H1 (cell line): ENCODE results near the gene SKIC8. TPM values are rescaled to one million over a fixed set of nuclear protein-coding genes. Genes with fewer than 3 reads are reported as not detected.

Experiments used
- CTCF ChIA-PET: fragments of 300-600 bp; sonication (Branson Sonifier 250); formaldehyde crosslinking; loops from one replicate; lab custom pipeline; 2021; ENCODE audit not compliant: partially characterized antibody; lab: Charles Lee
- POLR2A ChIA-PET: fragments of 300-600 bp; sonication (Branson Sonifier 250); formaldehyde crosslinking; loops from one replicate; lab custom pipeline; 2021; ENCODE audit warnings: inconsistent platforms; ENCODE audit not compliant: partially characterized antibody; lab: Charles Lee
- DNase-seq, 2 experiments: peaks; one replicate each; pipeline versions ENCODE4 v3.0.0 to v3.0.0-alpha.2; 2010 to 2022; ENCODE audit warnings: low spot score in 2 of 2, low read depth in 1 of 2, mixed read lengths in 1 of 2
- FAIRE-seq: peaks from 2 replicates; lab custom pipeline; 2011; peaks lifted over from hg19 to GRCh38; lab: Jason Lieb, UNC
- H2AFZ ChIP-seq: 2 replicates; pipeline ENCODE4 v1.8.1; 2012; ENCODE audit warnings: low read length, inconsistent platforms
- H2AK5ac ChIP-seq: 2 replicates; pipeline ENCODE4 v1.6.1; 2013; ENCODE audit warnings: low read depth, low read length
- H2BK120ac ChIP-seq: replicated peaks from 2 replicates; pipeline ENCODE3; 2013; ENCODE audit warnings: low read depth, low read length, inconsistent platforms
- H2BK12ac ChIP-seq: 2 replicates; pipeline ENCODE4 v1.6.1; 2013; ENCODE audit warnings: low read depth, low read length
- H2BK15ac ChIP-seq: 2 replicates; pipeline ENCODE4 v1.6.1; 2013; ENCODE audit warnings: low read length
- H2BK20ac ChIP-seq: 2 replicates; pipeline ENCODE4 v1.6.1; 2013; ENCODE audit warnings: low read length
- H2BK5ac ChIP-seq: 2 replicates; pipeline ENCODE4 v1.6.1; 2013; ENCODE audit warnings: low read depth, low read length
- H3K14ac ChIP-seq: 2 replicates; pipeline ENCODE4 v1.6.1; 2013; ENCODE audit warnings: inconsistent platforms; ENCODE audit not compliant: insufficient read length
- H3K18ac ChIP-seq: 2 replicates; pipeline ENCODE4 v1.6.1; 2013; ENCODE audit warnings: low read length; ENCODE audit errors: extremely low read depth
- H3K23ac ChIP-seq: 2 replicates; pipeline ENCODE4 v1.6.1; 2013; ENCODE audit warnings: inconsistent platforms; ENCODE audit not compliant: insufficient read length
- H3K23me2 ChIP-seq: 2 replicates; pipeline ENCODE4 v1.6.1; 2013; ENCODE audit warnings: low read depth, low read length
- H3K27ac ChIP-seq: 2 replicates; pipeline ENCODE4 v1.6.1; 2011; ENCODE audit warnings: low read depth, low read length, inconsistent platforms
- H3K27me3 ChIP-seq, 4 experiments: replicated peaks in 1 of 4; 1 replicate in 1 of 4; 2 replicates in 3 of 4; pipeline versions ENCODE4 v1.6.1 to v1.8.1; 2011 to 2013; ENCODE audit warnings: low read length in 3 of 4, mild to moderate bottlenecking in 3 of 4, inconsistent platforms in 2 of 4, mixed read lengths in 2 of 4, moderate library complexity in 1 of 4; ENCODE audit not compliant: control insufficient read depth in 3 of 4, insufficient read depth in 3 of 4; ENCODE audit errors: extremely low read depth in 1 of 4
- H3K36me3 ChIP-seq, 4 experiments: 2 replicates each; pipeline versions ENCODE4 v1.6.1 to v1.8.1; 2011 to 2013; ENCODE audit warnings: mild to moderate bottlenecking in 4 of 4, low read length in 3 of 4, moderate library complexity in 2 of 4, control low read depth in 1 of 4, inconsistent platforms in 1 of 4; ENCODE audit not compliant: insufficient read depth in 4 of 4, control insufficient read depth in 2 of 4
- H3K4ac ChIP-seq: replicated peaks from 2 replicates; pipeline ENCODE3; 2013; ENCODE audit warnings: low read length, low read depth, mixed read lengths, inconsistent platforms; ENCODE audit not compliant: insufficient read length
- H3K4me1 ChIP-seq, 4 experiments: replicated peaks in 1 of 4; 1 replicate in 1 of 4; 2 replicates in 3 of 4; pipeline versions ENCODE4 v1.6.1 to v1.8.1; 2011 to 2013; ENCODE audit warnings: low read length in 3 of 4, inconsistent platforms in 2 of 4, mixed read lengths in 1 of 4; ENCODE audit not compliant: insufficient read depth in 4 of 4, control insufficient read depth in 3 of 4
- H3K4me2 ChIP-seq, 2 experiments: 2 replicates each; pipeline versions ENCODE4 v1.6.1 to v1.8.1; 2011 to 2013; ENCODE audit warnings: low read depth in 2 of 2, low read length in 2 of 2, control low read depth in 1 of 2, inconsistent platforms in 1 of 2, mild to moderate bottlenecking in 1 of 2; ENCODE audit not compliant: insufficient read depth in 1 of 2
- H3K4me3 ChIP-seq, 4 experiments: fragments of 200-600, 300-600 bp in 1 of 4; sonication (generic), shearing (Covaris generic), sonication (Bioruptor Twin) in 1 of 4; 2 replicates each; pipeline versions ENCODE4 v1.5.1 to v1.8.1; 2011 to 2016; ENCODE audit warnings: low read length in 4 of 4, low read depth in 3 of 4, control low read depth in 2 of 4, inconsistent platforms in 2 of 4, mild to moderate bottlenecking in 2 of 4, mixed read lengths in 1 of 4, moderate library complexity in 1 of 4; ENCODE audit not compliant: insufficient read depth in 2 of 4; ENCODE audit errors: extremely low read depth in 1 of 4
- H3K56ac ChIP-seq: replicated peaks from 2 replicates; pipeline ENCODE3; 2013; ENCODE audit warnings: low read depth, mild to moderate bottlenecking, mixed read lengths, low read length, inconsistent platforms; ENCODE audit not compliant: insufficient read length
- H3K79me1 ChIP-seq: 2 replicates; pipeline ENCODE4 v1.6.1; 2013; ENCODE audit warnings: low read depth, low read length, control low read depth
- H3K79me2 ChIP-seq, 2 experiments: 2 replicates each; pipeline versions ENCODE4 v1.6.1 to v1.8.1; 2012 to 2013; ENCODE audit warnings: low read length in 2 of 2, mild to moderate bottlenecking in 2 of 2, inconsistent platforms in 1 of 2; ENCODE audit not compliant: insufficient read depth in 2 of 2, control insufficient read depth in 1 of 2
- H3K9ac ChIP-seq, 4 experiments: replicated peaks in 1 of 4; 1 replicate in 1 of 4; 2 replicates in 3 of 4; pipeline versions ENCODE4 v1.6.1 to v1.8.1; 2011 to 2013; ENCODE audit warnings: low read depth in 3 of 4, low read length in 3 of 4, control low read depth in 2 of 4, mild to moderate bottlenecking in 2 of 4, moderate library complexity in 2 of 4, inconsistent platforms in 1 of 4; ENCODE audit errors: extremely low read depth in 1 of 4
- H3K9me3 ChIP-seq, 2 experiments: 2 replicates each; pipeline versions ENCODE4 v1.6.1 to v1.8.1; 2012 to 2013; ENCODE audit warnings: mild to moderate bottlenecking in 2 of 2, moderate library complexity in 2 of 2, control low read depth in 1 of 2, inconsistent platforms in 1 of 2, low read depth in 1 of 2, low read length in 1 of 2, mixed read lengths in 1 of 2; ENCODE audit not compliant: insufficient read depth in 2 of 2
- H4K20me1 ChIP-seq, 2 experiments: replicated peaks in 1 of 2; 2 replicates each; pipeline versions ENCODE3 to v1.8.1; 2011 to 2013; ENCODE audit warnings: inconsistent platforms in 2 of 2, low read length in 2 of 2, mild to moderate bottlenecking in 1 of 2; ENCODE audit not compliant: insufficient read depth in 2 of 2, control insufficient read depth in 1 of 2
- H4K5ac ChIP-seq: 2 replicates; pipeline ENCODE4 v1.6.1; 2013; ENCODE audit warnings: low read length, low read depth, mixed read lengths, inconsistent platforms; ENCODE audit not compliant: insufficient read length
- H4K8ac ChIP-seq: 2 replicates; pipeline ENCODE4 v1.8.0; 2013; ENCODE audit warnings: mild to moderate bottlenecking, moderate library complexity, low read length, inconsistent platforms; ENCODE audit not compliant: insufficient read depth; ENCODE audit errors: extremely low read depth
- H4K91ac ChIP-seq: replicated peaks from 2 replicates; pipeline ENCODE3; 2013; ENCODE audit warnings: low read length, mixed read lengths, inconsistent platforms; ENCODE audit not compliant: insufficient read length
- CREB1 ChIP-seq: IDR thresholded peaks from 2 replicates; pipeline ENCODE4 v1.6.1; 2012; ENCODE audit warnings: inconsistent platforms
- KDM5A ChIP-seq: fragments of 200-600 bp; IDR thresholded peaks from 2 replicates; pipeline ENCODE4 v1.7.1; 2012; ENCODE audit warnings: mild to moderate bottlenecking, low read length, inconsistent platforms, mixed read lengths
- MAFK ChIP-seq: IDR thresholded peaks from 2 replicates; pipeline ENCODE4 v1.6.1; 2012; ENCODE audit warnings: low read depth, mild to moderate bottlenecking, improper control_type of control experiment, low read length
- TAF7 ChIP-seq: optimal IDR thresholded peaks from 2 replicates; pipeline ENCODE3; 2011; ENCODE audit warnings: low read depth, mild to moderate bottlenecking, inconsistent platforms, low read length, moderate library complexity, borderline replicate concordance
- WGBS, 2 experiments: shearing (Covaris generic) in 1 of 2; methylation state at CpG; one replicate each; pipeline versions ENCODE4 v1.1.6 to v1.1.7; 2013 to 2015; ENCODE audit warnings: low lambda C conversion rate in 2 of 2, mixed read lengths in 2 of 2, inconsistent platforms in 1 of 2, low coverage in 1 of 2, missing lambda C conversion rate in 1 of 2; ENCODE audit not compliant: insufficient replicate concordance in 2 of 2, insufficient coverage in 1 of 2, insufficient read length in 1 of 2; ENCODE audit errors: extremely low coverage in 1 of 2, missing lambda C conversion rate in 1 of 2; 5-methylcytosine and 5-hydroxymethylcytosine counted together
- polyA plus RNA-seq, 7 experiments: library from polyadenylated mRNA; depleted of rRNA in 3 of 7; stranded (reverse) in 5 of 7; unstranded in 2 of 7; fragments of >200 nt in 5 of 7; fragments of 200-250 nt in 2 of 7; gene quantifications; 1 replicate in 5 of 7; 2 replicates in 1 of 7; 4 replicates in 1 of 7; pipeline versions ENCODE4 v1.2.1 to v1.2.3, GENCODE V29; 2011 to 2013; ENCODE audit warnings: missing spikeins in 2 of 7, mixed read lengths in 2 of 7
- total RNA-seq: library from RNA; stranded (reverse); fragmentation: NEBNext Ultra II Directional; extraction: Animal tissue kit (Norgen Biotek cat#: 25700); gene quantifications from 2 replicates; pipeline ENCODE4 v1.2.1, GENCODE V29; 2021
- TF ChIP-seq, protein P1 (sequence below): IDR thresholded peaks from 2 replicates; pipeline ENCODE4 v1.6.1; 2011; ENCODE audit warnings: low read depth, mild to moderate bottlenecking, low read length; ENCODE audit not compliant: insufficient read depth

SKIC8 gene
- total and polyA plus RNA-seq, 2 of the 8 experiments (the other 6 are each of a cell fraction or from before 2014, with no cell fraction given), result 44.2 to 77.7 TPM

DNA sequence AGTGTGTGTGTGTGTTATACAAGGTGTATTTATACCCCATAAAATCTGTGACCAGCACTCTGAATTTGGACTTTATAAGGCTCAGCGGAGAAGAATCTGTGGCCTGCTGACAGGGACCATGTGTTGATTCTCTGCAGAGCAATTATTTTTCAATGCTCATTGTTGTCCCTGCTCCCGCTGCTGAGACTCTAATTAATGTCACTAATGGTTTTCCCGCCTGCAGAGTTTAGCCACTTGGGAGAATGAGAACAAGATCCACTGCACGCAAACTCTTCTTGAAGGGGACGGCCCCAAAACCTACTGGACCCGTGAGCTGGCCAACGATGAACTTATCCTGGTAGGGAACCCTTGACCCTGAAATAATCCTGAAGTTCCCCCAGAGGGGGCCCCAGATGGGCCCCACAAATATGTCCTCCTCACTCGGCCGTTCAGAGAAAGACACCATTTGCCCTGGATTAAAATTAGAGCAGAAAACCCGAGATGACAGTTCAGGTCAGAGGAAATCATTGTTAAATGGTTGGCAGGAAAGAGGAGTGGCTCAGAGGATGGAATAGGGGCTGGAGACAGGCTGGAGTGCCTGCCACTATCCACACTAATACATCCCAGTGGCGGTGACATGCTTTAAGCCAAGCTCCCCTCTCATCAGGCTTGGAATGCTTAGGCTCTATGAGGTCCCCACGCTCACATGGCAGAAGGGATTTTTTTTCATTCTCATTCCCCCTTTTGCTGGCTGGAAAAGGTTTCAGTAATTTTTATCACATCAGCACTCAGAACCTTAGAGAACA lies 44.1 kb upstream of the SKIC8 start:
- no peak overlapping the region for H2BK20ac ChIP-seq
- no peak overlapping the region for H3K4me2 ChIP-seq
- peaks cover 0 to 9% of the 10 kb centered on the region in 2 experiments; a peak in 1 of 4 replicates for H3K79me2 ChIP-seq
- H3K9ac ChIP-seq, result no peak overlapping the region
- H3K56ac ChIP-seq, result no peak overlapping the region
- DNase-seq, result no peak
- 92% methylated on average over 12 of the region's 12 CpGs; no CpG with 5 or more reads in 1 of the 2 experiments for WGBS, 2 experiments
- H3K18ac ChIP-seq, result no peak overlapping the region
- H3K27ac ChIP-seq, result no peak overlapping the region
- no peaks in the 10 kb centered on the region for H3K9me3 ChIP-seq
- no peak overlapping the region for H2BK12ac ChIP-seq
- no peak overlapping the region for H4K91ac ChIP-seq
- peaks cover 13% of the 10 kb centered on the region for H3K23me2 ChIP-seq
- no peak overlapping the region for H3K4ac ChIP-seq
- FAIRE-seq, result no peak
- H3K23ac ChIP-seq, result no peak overlapping the region
- POLR2A ChIA-PET, result interaction anchor here (1.2 to 2.2 kb wide), 2 partner anchors 19 to 30 kb away, joined by 4 to 6 read pairs; no protein-coding TSS in a partner anchor
- no peak overlapping the region for H2AFZ ChIP-seq
- no peak overlapping the region for H4K8ac ChIP-seq
- no peaks in the 10 kb centered on the region for H3K79me1 ChIP-seq
- TF ChIP-seq TAF7 (no peak), KDM5A (no peak), CREB1 (no peak), MAFK (no peak)
- TF ChIP-seq, protein P1, sequence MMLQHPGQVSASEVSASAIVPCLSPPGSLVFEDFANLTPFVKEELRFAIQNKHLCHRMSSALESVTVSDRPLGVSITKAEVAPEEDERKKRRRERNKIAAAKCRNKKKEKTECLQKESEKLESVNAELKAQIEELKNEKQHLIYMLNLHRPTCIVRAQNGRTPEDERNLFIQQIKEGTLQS, result no peak
- TF ChIP-seq, all 59 proteins: peak for 0
- CTCF ChIA-PET, result interaction anchor here (0.6 to 2.3 kb wide), 3 partner anchors 34 to 433 kb away, joined by 3 to 7 read pairs (median 4); no protein-coding TSS in a partner anchor
- Histone ChIP-seq H3K27me3 (peaks cover 0 to 24% (median 16%) of the 10 kb centered on the region in 4 experiments; a peak in 5 of 7 replicates), H3K36me3 (peaks cover 7 to 48% (median 28%) of the 10 kb centered on the region in 4 experiments; a peak in 7 of 8 replicates), H2BK15ac (no peak overlapping the region), H2AK5ac (no peak overlapping the region), H3K4me3 (no peak overlapping the region), H3K14ac (no peak overlapping the region), H3K4me1 (peaks cover 2 to 17% (median 9%) of the 10 kb centered on the region in 4 experiments; a peak in 5 of 7 replicates), H2BK5ac (no peak overlapping the region), H4K20me1 (no peaks in the 10 kb centered on the region), H4K5ac (no peak overlapping the region), H2BK120ac (no peak overlapping the region)
